Adrenal gland (tissue), 12 donors: ENCODE measurements around the gene CNIH2. TPM values are rescaled to one million over a fixed set of nuclear protein-coding genes. Genes with fewer than 3 reads are reported as not detected.
"Not testable (repeated sequence)": the region's sequence is repeated elsewhere in the genome, so short reads cannot be mapped to it uniquely, and the experiment has no call there.

Experiments used
- DNase-seq, 7 donors: peaks; one replicate each; pipeline ENCODE4 v3.0.0-alpha.2; 2019 to 2020
- H3K27ac ChIP-seq, 5 donors: fragments of 200-600 bp; sonication (generic) in 4 of 5; 1 replicate in 3 of 5; 2 replicates in 2 of 5; pipeline versions ENCODE4 v1.5.1 to v1.8.0; 2016 to 2020; ENCODE audit warnings: mild to moderate bottlenecking in 1 of 5
- H3K27me3 ChIP-seq: fragments of 200-600 bp; 2 replicates; pipeline ENCODE4 v1.8.0; 2021
- H3K36me3 ChIP-seq, 2 donors: fragments of 200-600 bp; replicated peaks in 1 of 2; 1 replicate in 1 of 2; 2 replicates in 1 of 2; pipeline versions ENCODE4 v1.5.1 to v1.8.0; 2018 to 2022
- H3K4me1 ChIP-seq, 2 donors: fragments of 200-600 bp; replicated peaks in 1 of 2; 1 replicate in 1 of 2; 2 replicates in 1 of 2; pipeline versions ENCODE4 v1.5.1 to v1.8.0; 2018 to 2021
- H3K4me3 ChIP-seq, 4 donors: fragments of 200-600 bp; sonication (generic) in 3 of 4; one replicate each; pipeline ENCODE4 v1.5.1; 2016 to 2018
- H3K9me3 ChIP-seq, 3 donors: fragments of 200-600 bp; sonication (generic) in 1 of 3; replicated peaks in 1 of 3; 1 replicate in 2 of 3; 2 replicates in 1 of 3; pipeline versions ENCODE4 v1.5.1 to v1.8.0; 2016 to 2021
- POLR2A ChIP-seq, 2 donors: fragments of 450-650 bp; IDR thresholded peaks; one replicate each; pipeline ENCODE4 v1.6.1; 2017; ENCODE audit warnings: antibody characterized with exemption in 2 of 2, mild to moderate bottlenecking in 2 of 2, moderate library complexity in 1 of 2
- WGBS, 4 donors: extraction: QIAGEN DNeasy Blood & Tissue Kit in 2 of 4; methylation state at CpG; one replicate each; pipeline versions ENCODE4 v1.1.5 to v1.1.7; 2013 to 2017; 5-methylcytosine and 5-hydroxymethylcytosine counted together
- intact Hi-C, 2 donors: fragments of 100-400 bp; cut with DNase I; formaldehyde crosslinking; loops; one replicate each; pipeline versions ENCODE4 v1.14.1 to v1.15.0; 2022 to 2023
- polyA plus RNA-seq, 3 donors: library from polyadenylated mRNA; stranded (reverse); fragments of 200-250 nt in 2 of 3; fragments of 350-450 nt in 1 of 3; fragmentation: Illumina TruSeq in 1 of 3; extraction: RNeasy Lipid Tissue Mini Kit (QIAGEN cat#74804) in 1 of 3; gene quantifications; one replicate each; pipeline ENCODE4 v1.2.3, GENCODE V29; 2013 to 2014
- total RNA-seq, 9 donors: library from RNA; depleted of rRNA in 4 of 9; stranded (reverse); fragments of >200 nt in 4 of 9; fragments of 120-200 nt in 1 of 9; fragmentation: NEBNext Ultra II Directional in 1 of 9; extraction: Animal tissue kit (Norgen Biotek cat#: 25700) in 1 of 9; gene quantifications; one replicate each; pipeline versions ENCODE4 v1.1.0 to v1.2.4, GENCODE V29; 2013 to 2023
- TF ChIP-seq, protein P1 (sequence below), 6 experiments: fragments of 450-650 bp in 4 of 6; fragments of 200-600 bp in 2 of 6; sonication (generic) in 1 of 6; IDR thresholded peaks; 1 replicate in 5 of 6; 2 replicates in 1 of 6; pipeline versions ENCODE4 v1.5.1 to v1.8.0; 2016 to 2021; ENCODE audit warnings: antibody characterized with exemption in 6 of 6, mild to moderate bottlenecking in 2 of 6, moderate library complexity in 1 of 6
- donor health status: healthy with polysubstance abuse.
- donor health status: Bipolar disorder and iron deficiency.
- donor health status: DM: yes; HTN: yes; CAD: no.
- donor health status: DM: no; HTN: no; CAD: no.
- donor health status: DM: no; HTN: no; CAD: no.
- donor health status: DM: yes; HTN: yes; CAD: no.

CNIH2 gene
- total and polyA plus RNA-seq, 12 donors, result 0.55 to 13.4 (median 2.9) TPM; not detected in 2

DNA sequence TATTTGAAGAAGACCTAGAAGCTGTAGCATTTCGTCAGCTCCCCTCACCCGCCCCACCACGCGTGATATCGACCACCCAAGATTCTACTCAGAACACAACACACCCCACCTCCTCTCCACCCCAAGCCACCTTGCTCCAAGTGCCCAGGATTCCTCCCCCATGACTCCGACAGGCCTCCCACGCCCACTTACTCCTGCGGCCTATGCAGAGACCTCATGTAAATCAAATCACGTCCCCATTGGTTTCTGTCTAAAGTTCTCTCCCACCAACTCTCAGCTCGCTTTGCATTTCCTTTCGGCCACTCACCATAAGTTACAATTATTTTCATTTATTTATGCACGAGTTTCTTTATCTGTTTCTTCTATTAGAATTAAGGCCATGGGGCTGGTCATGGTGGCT is 24.7 kb downstream of the CNIH2 start:
- Histone ChIP-seq H3K36me3 (no peaks in the 10 kb centered on the region), H3K9me3 (no peaks in the 10 kb centered on the region), H3K27me3 (no peaks in the 10 kb centered on the region), H3K27ac (no peak overlapping the region), H3K4me1 (no peaks in the 10 kb centered on the region), H3K4me3 (no peak overlapping the region)
- intact Hi-C loops, result no loop called here
- TF ChIP-seq, protein P1, sequence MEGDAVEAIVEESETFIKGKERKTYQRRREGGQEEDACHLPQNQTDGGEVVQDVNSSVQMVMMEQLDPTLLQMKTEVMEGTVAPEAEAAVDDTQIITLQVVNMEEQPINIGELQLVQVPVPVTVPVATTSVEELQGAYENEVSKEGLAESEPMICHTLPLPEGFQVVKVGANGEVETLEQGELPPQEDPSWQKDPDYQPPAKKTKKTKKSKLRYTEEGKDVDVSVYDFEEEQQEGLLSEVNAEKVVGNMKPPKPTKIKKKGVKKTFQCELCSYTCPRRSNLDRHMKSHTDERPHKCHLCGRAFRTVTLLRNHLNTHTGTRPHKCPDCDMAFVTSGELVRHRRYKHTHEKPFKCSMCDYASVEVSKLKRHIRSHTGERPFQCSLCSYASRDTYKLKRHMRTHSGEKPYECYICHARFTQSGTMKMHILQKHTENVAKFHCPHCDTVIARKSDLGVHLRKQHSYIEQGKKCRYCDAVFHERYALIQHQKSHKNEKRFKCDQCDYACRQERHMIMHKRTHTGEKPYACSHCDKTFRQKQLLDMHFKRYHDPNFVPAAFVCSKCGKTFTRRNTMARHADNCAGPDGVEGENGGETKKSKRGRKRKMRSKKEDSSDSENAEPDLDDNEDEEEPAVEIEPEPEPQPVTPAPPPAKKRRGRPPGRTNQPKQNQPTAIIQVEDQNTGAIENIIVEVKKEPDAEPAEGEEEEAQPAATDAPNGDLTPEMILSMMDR (IDR thresholded peaks at IDR 0.05), result no peak
- no peak for TF ChIP-seq POLR2A (IDR thresholded peaks at IDR 0.05)
- WGBS, 4 donors, result 73 to 78% (median 77%) methylated on average over 12 of the region's 12 CpGs
- no peak for DNase-seq

DNA sequence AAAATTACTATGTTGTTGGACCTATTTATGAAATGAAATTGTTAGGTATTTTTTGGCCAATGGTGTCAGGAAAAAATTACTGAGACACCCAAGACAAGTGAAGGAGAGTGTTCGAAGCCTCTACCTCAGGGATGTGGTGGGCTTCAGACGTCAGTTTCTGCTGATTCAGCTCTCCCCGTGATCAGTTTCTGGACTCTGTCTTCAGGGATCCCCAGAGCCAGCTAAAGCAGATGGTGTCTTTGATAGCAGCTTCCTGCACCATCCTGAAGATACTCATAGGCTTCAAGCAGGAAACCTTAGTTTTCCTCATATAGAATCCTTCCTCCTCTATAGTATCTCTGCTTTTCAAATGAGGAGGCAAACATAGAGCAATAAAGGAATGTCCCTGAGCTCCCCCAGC is 31.5 kb downstream of the CNIH2 start:
- H3K4me3 ChIP-seq, result no peak overlapping the region
- peaks cover 6 to 7% of the 10 kb centered on the region in 2 donors for H3K4me1 ChIP-seq
- TF ChIP-seq POLR2A (IDR thresholded peaks at IDR 0.05), result no peak
- TF ChIP-seq, protein P1 (IDR thresholded peaks at IDR 0.05), result no peak
- intact Hi-C loops, result loop anchor here in 1 of 2 donors (5.0 kb wide), 1 partner anchor 33 kb away; no protein-coding TSS in a partner anchor
- no peaks in the 10 kb centered on the region for H3K36me3 ChIP-seq
- H3K27ac ChIP-seq, result no peak overlapping the region
- DNase-seq, result no peak
- H3K9me3 ChIP-seq, result no peaks in the 10 kb centered on the region
- 42 to 49% (median 47%) methylated on average over 3 of the region's 3 CpGs for WGBS, 4 donors
- no peaks in the 10 kb centered on the region for H3K27me3 ChIP-seq

DNA sequence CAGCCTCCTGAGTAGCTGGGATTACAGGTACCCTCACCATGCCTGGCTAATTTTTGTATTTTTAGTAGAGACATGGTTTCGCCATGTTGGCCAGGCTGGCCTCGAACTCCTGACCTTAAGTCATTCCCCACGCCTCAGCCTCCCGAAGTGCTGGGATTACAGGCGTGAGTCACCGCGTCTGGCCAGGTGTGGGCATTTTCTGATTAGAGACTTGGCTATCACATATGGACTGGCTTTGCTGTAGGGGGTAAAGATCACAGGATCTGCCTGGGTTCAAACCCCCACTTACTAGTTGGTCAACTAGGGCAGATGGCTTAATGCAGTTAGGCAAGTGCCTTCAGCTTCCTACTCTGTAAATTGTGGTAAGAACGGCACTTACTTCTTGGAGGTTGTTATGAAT is 32.3 kb downstream of the CNIH2 start:
- Histone ChIP-seq H3K4me1 (peaks cover 6 to 7% of the 10 kb centered on the region in 2 donors), H3K36me3 (no peaks in the 10 kb centered on the region), H3K9me3 (no peaks in the 10 kb centered on the region), H3K27ac (no peak overlapping the region), H3K27me3 (no peaks in the 10 kb centered on the region), H3K4me3 (no peak overlapping the region)
- intact Hi-C loops, result no loop called here
- TF ChIP-seq, protein P1 (IDR thresholded peaks at IDR 0.05), result no peak
- TF ChIP-seq POLR2A (IDR thresholded peaks at IDR 0.05), result no peak
- WGBS, 4 donors, result 41 to 77% (median 71%) methylated on average over 5 to 8 of the region's 8 CpGs
- no peak for DNase-seq

DNA sequence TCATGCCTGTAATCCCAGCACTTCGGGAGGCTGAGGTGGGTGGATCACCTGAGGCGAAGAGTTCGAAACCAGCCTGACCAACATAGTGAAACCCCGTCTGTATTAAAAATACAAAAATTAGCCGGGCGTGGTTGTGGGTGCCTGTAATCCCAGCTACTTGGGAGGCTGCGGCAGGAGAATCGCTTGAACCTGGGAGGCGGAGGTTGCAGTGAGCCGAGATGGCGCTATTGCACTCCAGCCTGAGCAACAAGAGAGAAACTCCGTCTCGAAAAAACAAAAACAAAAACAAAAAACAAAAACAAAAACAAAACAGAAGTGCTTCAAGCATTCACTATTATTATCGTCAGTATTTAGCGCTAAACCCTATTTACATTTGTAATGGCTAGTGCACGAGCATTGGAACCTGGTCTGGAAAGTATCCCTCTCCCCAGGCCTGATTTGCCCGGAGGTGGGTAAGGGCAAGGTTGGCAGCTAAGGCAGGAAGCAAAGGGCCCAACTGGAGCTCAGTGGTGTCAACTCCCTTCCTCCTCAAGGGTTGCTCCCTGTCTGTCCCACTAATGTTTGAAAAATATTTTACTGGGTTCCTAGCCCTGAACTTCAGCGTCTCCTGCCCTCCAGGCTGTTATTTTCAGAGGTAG is 32.9 kb downstream of the CNIH2 start:
- H3K36me3 ChIP-seq, intact Hi-C loops, H3K4me3 ChIP-seq, H3K27me3 ChIP-seq, H3K9me3 ChIP-seq, H3K27ac ChIP-seq, H3K4me1 ChIP-seq, DNase-seq: not testable (repeated sequence)
- 80 to 88% (median 86%) methylated on average over 18 of the region's 18 CpGs for WGBS, 4 donors

DNA sequence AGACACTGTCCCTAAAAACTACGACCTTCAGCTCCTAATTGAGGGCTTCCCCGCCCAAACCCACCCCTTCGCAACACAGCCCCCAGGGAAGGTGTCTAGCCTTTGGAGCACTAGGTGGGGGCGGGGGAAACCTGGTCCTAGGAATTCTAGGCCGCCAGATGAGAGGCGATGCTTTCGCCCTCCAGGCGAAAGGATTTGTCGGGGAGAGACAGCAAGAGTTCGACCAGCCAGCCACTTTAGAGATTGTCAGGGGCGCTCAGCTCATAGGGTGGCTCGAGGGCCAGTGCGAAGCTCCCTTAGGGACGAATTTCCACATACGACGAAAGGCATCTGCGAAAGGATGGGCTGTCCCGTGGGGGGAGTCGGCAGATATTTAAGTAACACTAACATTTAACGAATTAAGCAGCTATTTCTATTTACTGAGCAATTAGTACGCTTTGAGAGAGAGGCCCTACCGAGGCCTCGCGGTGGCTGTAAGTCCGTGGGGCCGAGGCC is 33.5 kb downstream of the CNIH2 start:
- TF ChIP-seq POLR2A (IDR thresholded peaks at IDR 0.05), result no peak
- TF ChIP-seq, protein P1 (IDR thresholded peaks at IDR 0.05), result peak in 1 of 6 experiments; percentile 83
- Histone ChIP-seq H3K27ac (peak overlapping the region; percentile 67 to 91 (median 81)), H3K9me3 (no peaks in the 10 kb centered on the region), H3K36me3 (no peaks in the 10 kb centered on the region), H3K27me3 (no peaks in the 10 kb centered on the region), H3K4me1 (peaks cover 6 to 7% of the 10 kb centered on the region in 2 donors), H3K4me3 (peak overlapping the region in 2 of 4 donors; percentile 36 to 57)
- WGBS, 4 donors, result 14 to 43% (median 30%) methylated on average over 17 to 26 of the region's 26 CpGs
- DNase-seq, result no peak
- intact Hi-C loops, result no loop called here
